HCT116 (cell line): ENCODE results near the gene CENPE. TPM values are rescaled to one million over a fixed set of nuclear protein-coding genes. Genes with fewer than 3 reads are reported as not detected.

Source experiments
- ATAC-seq: fragments of 200-7000 bp; cut with Tn5 transposase; 2 replicates; pipeline ENCODE4 v1.9.1; 2020; ENCODE audit warnings: mild to moderate bottlenecking, moderate library complexity
- BruUV-seq: library from RNA; stranded (reverse); fragments of 400-500 nt; replicated peaks from 2 replicates; lab custom pipeline; 2021; lab: Mats Ljungman, UMichigan
- CTCF ChIA-PET: fragments of 300-600 bp; sonication (Branson Sonifier 250); formaldehyde crosslinking; loops from one replicate; lab custom pipeline; 2021; ENCODE audit warnings: antibody characterized with exemption; lab: Charles Lee
- POLR2A ChIA-PET: fragments of 300-600, 350-600 bp; sonication (Branson Sonifier 250); formaldehyde crosslinking; loops from one replicate; lab custom pipeline; 2021; ENCODE audit warnings: antibody characterized with exemption; lab: Charles Lee
- RAD21 ChIA-PET, 2 experiments: fragments of 300-600 bp; sonication (Branson Sonifier 250); formaldehyde crosslinking; loops; one replicate each; lab custom pipeline; 2023; ENCODE audit warnings: low total read pairs in 2 of 2; ENCODE audit not compliant: uncharacterized antibody in 2 of 2, unreplicated experiment in 2 of 2, low non-redundant PET in 1 of 2; lab: Charles Lee
- DNase-seq: peaks from one replicate; pipeline ENCODE4 v3.0.0-alpha.2; 2010; ENCODE audit warnings: low read depth, low spot score
- H2AFZ ChIP-seq: fragments of 200-600 bp; shearing (Covaris generic), sonication (generic); 2 replicates; pipeline ENCODE4 v1.6.1; 2017; ENCODE audit warnings: low read depth, mixed run types, mixed read lengths, antibody characterized with exemption, low read length; ENCODE audit not compliant: poor library complexity, severe bottlenecking
- H3K27ac ChIP-seq: 2 replicates; pipeline ENCODE4 v1.5.1; 2012; ENCODE audit warnings: low read depth, low read length
- H3K27me3 ChIP-seq: fragments of 200-600 bp; sonication (generic); 2 replicates; pipeline ENCODE4 v1.6.1; 2016; ENCODE audit warnings: mixed run types, low read length, mixed read lengths; ENCODE audit not compliant: insufficient read depth
- H3K36me3 ChIP-seq, 2 experiments: fragments of 200-500 bp in 1 of 2; fragments of 200-600 bp in 1 of 2; sonication (Bioruptor generic) in 1 of 2; sonication (generic) in 1 of 2; 2 replicates each; pipeline versions ENCODE4 v1.5.1 to v1.6.1; 2014 to 2016; ENCODE audit warnings: low read length in 2 of 2, inconsistent platforms in 1 of 2, mixed read lengths in 1 of 2, mixed run types in 1 of 2; ENCODE audit not compliant: insufficient read depth in 2 of 2, control insufficient read depth in 1 of 2
- H3K4me1 ChIP-seq, 2 experiments: fragments of 200-600 bp in 1 of 2; sonication (generic) in 1 of 2; 2 replicates each; pipeline versions ENCODE4 v1.5.1 to v1.6.1; 2012 to 2017; ENCODE audit warnings: low read length in 2 of 2, inconsistent platforms in 1 of 2, mild to moderate bottlenecking in 1 of 2, mixed read lengths in 1 of 2, mixed run types in 1 of 2, moderate library complexity in 1 of 2; ENCODE audit not compliant: insufficient read depth in 2 of 2, control insufficient read depth in 1 of 2
- H3K4me2 ChIP-seq: fragments of 200-600 bp; sonication (generic); 2 replicates; pipeline ENCODE4 v1.6.1; 2017; ENCODE audit warnings: mixed run types, low read length, mixed read lengths
- H3K4me3 ChIP-seq, 2 experiments: fragments of 200-600 bp in 1 of 2; sonication (generic) in 1 of 2; replicated peaks in 1 of 2; 2 replicates each; pipeline ENCODE4 v1.5.1; 2011 to 2016; ENCODE audit warnings: low read length in 2 of 2, control low read depth in 1 of 2, low read depth in 1 of 2, mild to moderate bottlenecking in 1 of 2, mixed read lengths in 1 of 2, mixed run types in 1 of 2
- H3K79me2 ChIP-seq: fragments of 200-600 bp; sonication (generic); 2 replicates; pipeline ENCODE4 v1.6.1; 2017; ENCODE audit warnings: mild to moderate bottlenecking, mixed run types, low read length, moderate library complexity, mixed read lengths; ENCODE audit not compliant: insufficient read depth
- H3K9ac ChIP-seq: fragments of 200-600 bp; sonication (generic); 2 replicates; pipeline ENCODE4 v1.6.1; 2016; ENCODE audit warnings: low read length, mixed read lengths
- H3K9me2 ChIP-seq: fragments of 200-600 bp; sonication (generic), shearing (Covaris generic); 2 replicates; pipeline ENCODE4 v1.6.1; 2017; ENCODE audit warnings: mixed run types, mild to moderate bottlenecking, moderate library complexity; ENCODE audit not compliant: insufficient read depth
- H3K9me3 ChIP-seq, 2 experiments: fragments of 200-500 bp in 1 of 2; fragments of 200-600 bp in 1 of 2; sonication (Bioruptor generic) in 1 of 2; sonication (generic) in 1 of 2; 2 replicates each; pipeline ENCODE4 v1.6.1; 2014 to 2017; ENCODE audit warnings: low read length in 2 of 2, mixed read lengths in 2 of 2, inconsistent platforms in 1 of 2, low read depth in 1 of 2, mild to moderate bottlenecking in 1 of 2, mixed run types in 1 of 2, moderate library complexity in 1 of 2; ENCODE audit not compliant: control insufficient read depth in 1 of 2, insufficient read depth in 1 of 2
- H4K20me1 ChIP-seq: fragments of 200-600 bp; sonication (generic), shearing (Covaris generic); 2 replicates; pipeline ENCODE4 v1.6.1; 2017; ENCODE audit warnings: mixed run types, mild to moderate bottlenecking, moderate library complexity; ENCODE audit not compliant: insufficient read depth
- EGR1 ChIP-seq: IDR thresholded peaks from 2 replicates; pipeline ENCODE4 v1.6.1; 2012; ENCODE audit warnings: low read depth
- EZH2 ChIP-seq: fragments of 200-600 bp; sonication (generic); IDR thresholded peaks from 2 replicates; pipeline ENCODE4 v1.6.1; 2017; ENCODE audit warnings: antibody characterized with exemption, mixed run types
- MAX ChIP-seq: IDR thresholded peaks from 2 replicates; pipeline ENCODE4 v1.6.1; 2012
- POLR2A ChIP-seq: IDR thresholded peaks from 2 replicates; pipeline ENCODE4 v1.7.0; 2011; ENCODE audit warnings: borderline replicate concordance; ENCODE audit not compliant: insufficient read depth, insufficient read length; ENCODE audit errors: extremely low read depth
- POLR2AphosphoS5 ChIP-seq: IDR thresholded peaks from 2 replicates; pipeline ENCODE4 v1.6.1; 2011; ENCODE audit warnings: mild to moderate bottlenecking, low read depth, low read length, moderate library complexity
- SIN3A ChIP-seq: IDR thresholded peaks from 2 replicates; pipeline ENCODE4 v1.6.1; 2012; ENCODE audit warnings: low read depth
- TCF7L2 ChIP-seq: IDR thresholded peaks from 2 replicates; pipeline ENCODE4 v1.7.0; 2011; ENCODE audit warnings: borderline replicate concordance, inconsistent platforms; ENCODE audit not compliant: insufficient read depth, insufficient read length; ENCODE audit errors: extremely low read depth
- ZBTB33 ChIP-seq: IDR thresholded peaks from 2 replicates; pipeline ENCODE4 v1.6.1; 2011; ENCODE audit warnings: mild to moderate bottlenecking, low read length, moderate library complexity; ENCODE audit not compliant: insufficient replicate concordance; ENCODE audit errors: extremely low read depth
- ZNF274 ChIP-seq: fragments of 200-500 bp; sonication (Bioruptor generic); IDR thresholded peaks from 2 replicates; pipeline ENCODE4 v1.6.1; 2014; ENCODE audit warnings: mild to moderate bottlenecking, low read depth, low read length, inconsistent platforms
- intact Hi-C: fragments of 100-400 bp; cut with micrococcal nuclease; formaldehyde crosslinking; loops from 2 replicates; pipeline ENCODE4 v1.10.0; 2022
- total RNA-seq: library from RNA; stranded (reverse); gene quantifications from one replicate; pipeline ENCODE4 v1.2.1, GENCODE V29; 2021; ENCODE audit not compliant: unreplicated experiment
- TF ChIP-seq, protein P1 (sequence below), 3 experiments: fragments of 200-600 bp in 1 of 3; sonication (generic) in 1 of 3; IDR thresholded peaks in 2 of 3; conservative IDR thresholded peaks in 1 of 3; 2 replicates each; pipeline ENCODE4 v1.5.1; 2012 to 2017; ENCODE audit warnings: low read depth in 2 of 3, low read length in 2 of 3, antibody characterized with exemption in 1 of 3, borderline replicate concordance in 1 of 3, control low read depth in 1 of 3, mild to moderate bottlenecking in 1 of 3, mixed read lengths in 1 of 3, mixed run types in 1 of 3, moderate library complexity in 1 of 3; ENCODE audit not compliant: insufficient read depth in 1 of 3
- TF ChIP-seq, protein P2 (sequence below): IDR thresholded peaks from 2 replicates; pipeline ENCODE4 v1.6.1; 2012

The CENPE gene
- total RNA-seq, 1 experiment from 2014 or later = 31.3 TPM

DNA sequence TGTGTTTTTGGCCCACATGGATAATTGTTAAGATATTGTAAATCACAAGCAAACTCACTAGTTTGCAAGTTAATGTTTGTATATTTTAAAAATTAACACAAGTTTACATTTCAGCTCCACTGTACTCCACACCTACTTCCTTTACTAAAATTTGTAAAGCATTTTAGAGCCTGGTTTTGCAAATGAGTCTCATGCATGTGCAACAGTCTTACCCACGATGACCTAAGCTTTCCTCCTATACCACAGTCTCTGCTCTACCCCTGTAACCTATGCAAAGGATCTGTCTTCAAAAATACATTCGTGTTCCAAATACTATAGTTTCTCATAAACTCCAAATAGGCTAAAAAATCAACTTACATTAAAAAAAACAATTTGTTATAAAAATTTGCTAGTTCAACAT lies 108.7 kb downstream of the CENPE start:
- H2AFZ ChIP-seq = no peak overlapping the region
- H3K79me2 ChIP-seq = no peaks in the 10 kb centered on the region
- intact Hi-C loops = no loop called here
- no peak overlapping the region for H3K9ac ChIP-seq
- TF ChIP-seq EZH2 = no peak
- TF ChIP-seq ZBTB33 = no peak
- TF ChIP-seq SIN3A = no peak
- TF ChIP-seq TCF7L2 = no peak
- H3K4me2 ChIP-seq = no peak overlapping the region
- no peaks in the 10 kb centered on the region for H3K27me3 ChIP-seq
- no peaks in the 10 kb centered on the region for H4K20me1 ChIP-seq
- no peaks in the 10 kb centered on the region for H3K9me2 ChIP-seq
- ATAC-seq = no peak
- H3K36me3 ChIP-seq = no peaks in the 10 kb centered on the region; a peak in 1 of 4 replicates
- no peak for DNase-seq
- no TSS peak for BruUV-seq
- CTCF ChIA-PET = interaction anchor here (0.9 to 2.2 kb wide), 4 partner anchors 10 to 772 kb away, joined by 3 to 19 read pairs (median 4); partner anchors contain the start of gene BDH2
- no peak overlapping the region for H3K4me3 ChIP-seq
- RAD21 ChIA-PET = no interaction called here
- no peaks in the 10 kb centered on the region for H3K9me3 ChIP-seq
- no peak overlapping the region for H3K27ac ChIP-seq
- POLR2A ChIA-PET = no interaction called here
- no peaks in the 10 kb centered on the region for H3K4me1 ChIP-seq

DNA sequence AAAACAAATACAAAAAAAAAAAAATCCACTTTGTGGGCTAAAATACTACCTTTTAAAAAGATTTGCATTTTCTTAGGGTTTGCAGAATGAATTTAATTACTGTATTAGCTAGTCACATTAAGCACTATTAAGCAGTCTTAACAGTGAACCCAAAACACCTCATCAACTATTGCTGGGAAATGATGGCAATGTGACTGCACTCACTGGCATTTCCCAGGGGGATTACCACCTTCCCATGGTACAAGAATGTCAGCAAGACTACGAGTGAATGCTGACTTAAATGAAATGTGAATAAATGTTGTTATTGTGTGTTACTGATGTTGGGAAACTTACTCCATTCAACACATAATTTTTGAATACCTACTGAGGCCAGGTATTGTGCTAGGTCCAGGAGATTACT lies 111.6 kb downstream of the CENPE start:
- ChIA-PET RAD21 (no interaction called here), CTCF (no interaction called here), POLR2A (no interaction called here)
- ATAC-seq (no peak), DNase-seq (no peak)
- Histone ChIP-seq H3K9ac (no peak overlapping the region), H3K27me3 (no peaks in the 10 kb centered on the region), H2AFZ (no peak overlapping the region), H3K79me2 (no peaks in the 10 kb centered on the region), H3K4me2 (no peak overlapping the region), H3K27ac (no peak overlapping the region), H3K9me2 (no peaks in the 10 kb centered on the region), H3K36me3 (no peaks in the 10 kb centered on the region; a peak in 1 of 4 replicates), H3K4me3 (no peak overlapping the region), H3K9me3 (no peaks in the 10 kb centered on the region), H3K4me1 (no peaks in the 10 kb centered on the region), H4K20me1 (no peaks in the 10 kb centered on the region)
- intact Hi-C loops = no loop called here
- no TSS peak for BruUV-seq
- TF ChIP-seq TCF7L2 = no peak
- no peak for TF ChIP-seq MAX
- TF ChIP-seq, protein P1, sequence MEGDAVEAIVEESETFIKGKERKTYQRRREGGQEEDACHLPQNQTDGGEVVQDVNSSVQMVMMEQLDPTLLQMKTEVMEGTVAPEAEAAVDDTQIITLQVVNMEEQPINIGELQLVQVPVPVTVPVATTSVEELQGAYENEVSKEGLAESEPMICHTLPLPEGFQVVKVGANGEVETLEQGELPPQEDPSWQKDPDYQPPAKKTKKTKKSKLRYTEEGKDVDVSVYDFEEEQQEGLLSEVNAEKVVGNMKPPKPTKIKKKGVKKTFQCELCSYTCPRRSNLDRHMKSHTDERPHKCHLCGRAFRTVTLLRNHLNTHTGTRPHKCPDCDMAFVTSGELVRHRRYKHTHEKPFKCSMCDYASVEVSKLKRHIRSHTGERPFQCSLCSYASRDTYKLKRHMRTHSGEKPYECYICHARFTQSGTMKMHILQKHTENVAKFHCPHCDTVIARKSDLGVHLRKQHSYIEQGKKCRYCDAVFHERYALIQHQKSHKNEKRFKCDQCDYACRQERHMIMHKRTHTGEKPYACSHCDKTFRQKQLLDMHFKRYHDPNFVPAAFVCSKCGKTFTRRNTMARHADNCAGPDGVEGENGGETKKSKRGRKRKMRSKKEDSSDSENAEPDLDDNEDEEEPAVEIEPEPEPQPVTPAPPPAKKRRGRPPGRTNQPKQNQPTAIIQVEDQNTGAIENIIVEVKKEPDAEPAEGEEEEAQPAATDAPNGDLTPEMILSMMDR (IDR thresholded peaks at IDR 0.05 in 2 of 3, conservative IDR thresholded peaks at IDR 0.05 in 1 of 3; ENCODE audit: borderline replicate concordance in 1 of 3, insufficient read depth in 1 of 3, low read depth in 2 of 3, low read length in 2 of 3) = no peak
- no peak for TF ChIP-seq POLR2AphosphoS5
- TF ChIP-seq SIN3A = no peak
- TF ChIP-seq EZH2 = no peak
- TF ChIP-seq ZNF274 = no peak
- TF ChIP-seq POLR2A = no peak
- TF ChIP-seq EGR1 = no peak
- TF ChIP-seq, protein P2, sequence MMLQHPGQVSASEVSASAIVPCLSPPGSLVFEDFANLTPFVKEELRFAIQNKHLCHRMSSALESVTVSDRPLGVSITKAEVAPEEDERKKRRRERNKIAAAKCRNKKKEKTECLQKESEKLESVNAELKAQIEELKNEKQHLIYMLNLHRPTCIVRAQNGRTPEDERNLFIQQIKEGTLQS = no peak
- no peak for TF ChIP-seq ZBTB33
